Jurkat, Clone E6-1 (cell line): ENCODE data around the gene USP46.

Experiments used
- DNase-seq: peaks from one replicate; pipeline ENCODE4 v3.0.0-alpha.2; 2011; ENCODE audit warnings: low read depth, low spot score
- H3K4me3 ChIP-seq: 2 replicates; pipeline ENCODE4 v1.5.1; 2011; ENCODE audit warnings: mild to moderate bottlenecking, low read length, control low read depth, moderate library complexity

USP46 gene

GRCh38 chr4:52579602-52580272 lies 79.4 kb downstream of the USP46 start:
- DNase-seq, result no peak
- H3K4me3 ChIP-seq, result no peak overlapping the region

GRCh38 chr4:52578951-52579350 lies 80.2 kb downstream of the USP46 start:
- no peak for DNase-seq
- no peak overlapping the region for H3K4me3 ChIP-seq

- H3K4me3 ChIP-seq, result no peak overlapping the region
- DNase-seq, result no peak
Measured at GRCh38 chr4:52577624-52577962, 81.5 kb downstream of the USP46 start.

DNA sequence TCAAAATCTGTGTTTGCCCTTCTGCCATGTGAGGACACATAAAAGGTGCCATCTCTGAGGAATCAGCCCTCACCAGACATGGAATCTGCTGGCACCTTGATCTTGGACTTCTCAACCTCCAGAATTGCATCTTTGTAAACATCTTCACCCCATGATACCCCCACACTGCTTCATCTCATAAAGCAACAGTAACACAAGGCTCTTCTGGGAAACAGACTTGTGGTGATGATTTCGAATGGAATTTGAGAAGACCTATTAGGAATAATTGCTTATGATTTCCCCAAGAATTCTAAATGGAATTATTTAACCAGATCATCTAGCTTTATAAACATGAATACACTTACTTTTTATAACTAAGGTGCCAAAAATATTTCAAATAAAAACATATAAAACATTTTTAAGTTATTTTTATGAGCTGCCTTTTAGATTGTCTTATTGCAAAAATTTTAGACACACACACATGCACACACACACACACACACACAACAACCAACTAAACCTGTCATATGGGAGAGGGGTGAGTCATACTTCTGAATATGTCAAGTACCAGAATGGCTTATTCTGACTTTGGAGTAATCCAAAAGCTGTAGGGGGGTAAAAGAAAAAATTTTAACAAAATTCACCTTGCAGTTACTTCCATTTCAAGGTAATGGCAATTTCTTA lies 82.0 kb downstream of the USP46 start:
- no peak overlapping the region for H3K4me3 ChIP-seq
- no peak for DNase-seq

GRCh38 chr4:52576326-52576725 lies 82.8 kb downstream of the USP46 start:
- no peak overlapping the region for H3K4me3 ChIP-seq
- DNase-seq, result no peak

DNA sequence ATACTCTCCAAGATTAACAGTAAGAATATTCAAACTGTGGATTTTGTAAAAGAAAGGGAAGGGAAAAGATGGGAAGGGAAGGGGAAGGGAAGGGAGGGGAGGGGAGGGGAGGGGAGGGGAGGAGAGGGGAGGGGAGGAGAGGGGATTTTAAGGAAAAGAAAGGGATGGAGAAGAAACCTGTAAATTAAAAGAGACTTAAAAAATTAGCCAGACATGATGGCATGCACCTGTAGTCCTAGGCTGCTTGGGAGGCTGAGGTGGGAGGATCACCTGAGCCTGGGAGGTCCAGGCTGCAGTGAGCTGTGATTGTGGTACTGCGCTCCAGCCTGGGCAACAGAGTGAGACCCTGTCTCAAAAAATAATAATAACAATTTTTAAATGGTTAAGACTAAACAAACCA lies 83.7 kb downstream of the USP46 start:
- no peak for DNase-seq
- no peak overlapping the region for H3K4me3 ChIP-seq

GRCh38 chr4:52574036-52574435 lies 85.1 kb downstream of the USP46 start:
- no peak overlapping the region for H3K4me3 ChIP-seq
- DNase-seq, result no peak

DNA sequence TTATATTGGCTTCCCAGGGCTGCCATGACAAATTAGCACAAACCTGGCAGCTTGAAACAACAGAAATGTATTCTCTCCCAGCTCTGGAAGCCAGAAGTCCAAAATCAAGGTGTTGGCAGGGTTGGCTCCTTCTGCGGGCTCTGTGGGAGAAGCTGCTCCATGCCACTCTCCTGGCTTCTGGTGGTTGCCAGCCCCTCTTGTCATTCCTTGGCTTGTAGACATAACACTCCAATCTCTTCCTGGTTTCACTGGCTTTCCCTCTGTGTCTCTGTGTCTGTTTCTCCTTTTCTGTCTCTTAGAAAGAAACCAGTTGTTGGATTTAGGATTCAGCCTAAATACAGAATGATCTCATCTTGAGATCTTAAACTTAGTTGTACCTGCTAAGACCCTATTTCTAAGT lies 85.5 kb downstream of the USP46 start:
- no peak overlapping the region for H3K4me3 ChIP-seq
- no peak for DNase-seq

DNA sequence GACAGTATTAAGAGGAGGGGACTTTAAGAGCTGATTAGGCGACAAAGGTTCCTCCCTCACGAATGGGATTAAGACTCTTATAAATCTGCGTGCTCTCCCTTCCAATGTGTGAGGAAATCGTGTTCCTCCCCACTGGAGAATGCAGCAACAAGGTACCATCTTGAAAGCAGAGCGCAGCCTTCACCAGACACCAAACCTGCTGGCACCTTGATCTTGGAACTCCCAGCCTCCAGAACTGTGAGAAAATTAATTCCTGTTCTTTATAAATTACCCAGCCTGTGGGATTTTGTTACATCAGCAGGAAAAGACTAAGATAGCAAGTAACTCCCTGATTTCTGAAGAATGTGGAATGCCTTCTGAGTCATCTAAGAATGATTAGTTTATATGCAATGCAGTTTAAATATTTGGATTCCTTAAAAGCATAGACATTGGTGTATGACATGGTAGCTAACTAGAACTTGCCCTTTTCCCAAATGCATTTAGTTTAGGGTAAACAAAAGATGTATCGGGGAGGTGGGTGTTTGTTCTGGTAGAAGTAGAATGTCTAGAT lies 86.1 kb downstream of the USP46 start:
- no peak for DNase-seq
- H3K4me3 ChIP-seq, result no peak overlapping the region

DNA sequence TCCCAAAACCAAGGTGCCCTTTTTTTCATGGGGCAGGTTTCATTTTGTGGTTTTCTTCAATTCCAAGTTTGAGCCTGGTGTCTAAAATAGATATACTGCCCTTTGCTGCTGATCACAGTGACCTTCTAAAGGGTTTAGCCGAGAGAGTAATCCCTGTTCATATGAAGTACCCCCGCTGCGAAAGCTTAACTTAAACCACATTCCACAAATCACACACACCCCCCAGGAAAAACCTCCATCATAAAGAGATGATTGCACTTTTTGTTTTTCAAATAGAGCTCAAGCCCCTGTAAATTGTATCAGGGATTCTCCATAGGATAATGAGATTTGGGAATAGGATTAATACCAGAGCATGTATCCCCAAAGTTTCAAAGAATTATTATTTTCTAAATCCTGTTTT lies 90.8 kb downstream of the USP46 start:
- DNase-seq, result no peak
- no peak overlapping the region for H3K4me3 ChIP-seq

DNA sequence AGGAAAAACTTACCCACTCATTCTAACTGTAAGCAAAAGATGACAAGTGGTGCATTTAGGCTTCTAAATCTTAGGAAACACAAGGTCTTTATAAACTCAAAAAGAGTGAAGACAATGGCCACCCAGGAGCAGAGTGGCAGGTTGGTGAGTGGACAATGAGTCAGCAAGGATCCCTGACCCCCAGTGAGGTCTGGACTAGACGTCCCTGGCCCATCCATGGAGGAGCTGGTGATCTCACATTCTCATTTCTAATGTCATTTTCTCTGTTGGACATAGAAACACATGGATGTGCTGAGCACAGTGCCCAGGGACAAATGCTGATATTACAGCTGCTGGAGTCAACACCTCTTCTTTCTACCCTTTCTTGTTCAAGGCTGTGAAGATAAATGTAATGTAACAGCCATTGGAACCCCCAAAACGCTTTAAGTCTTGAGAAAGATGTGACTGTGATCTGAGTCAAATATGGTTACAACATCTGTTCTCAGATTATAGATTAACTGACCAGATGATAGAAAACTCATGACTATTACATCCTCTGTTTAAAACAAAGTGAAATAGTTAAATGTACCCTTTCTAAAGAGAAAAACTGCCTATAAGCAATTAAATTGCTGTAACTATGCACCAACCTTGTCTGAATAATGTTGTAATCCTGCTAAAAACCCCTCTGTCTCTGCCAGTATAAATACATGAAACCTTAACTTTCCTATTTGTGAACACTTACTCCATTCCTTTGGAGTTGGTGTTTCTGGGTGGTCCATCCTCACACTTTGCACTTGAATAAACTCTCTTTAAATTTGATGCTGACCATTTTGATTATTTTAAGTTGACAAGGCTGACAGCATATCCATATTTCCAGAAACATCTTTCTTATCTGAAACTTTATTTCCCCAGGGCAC lies 92.7 kb downstream of the USP46 start:
- no peak for DNase-seq
- H3K4me3 ChIP-seq, result no peak overlapping the region

- no peak for DNase-seq
- no peak overlapping the region for H3K4me3 ChIP-seq
Measured at GRCh38 chr4:52560844-52561280, 98.2 kb downstream of the USP46 start.

- DNase-seq, result no peak
- H3K4me3 ChIP-seq, result no peak overlapping the region
Measured at GRCh38 chr4:52555356-52555716, 103.8 kb downstream of the USP46 start.

DNA sequence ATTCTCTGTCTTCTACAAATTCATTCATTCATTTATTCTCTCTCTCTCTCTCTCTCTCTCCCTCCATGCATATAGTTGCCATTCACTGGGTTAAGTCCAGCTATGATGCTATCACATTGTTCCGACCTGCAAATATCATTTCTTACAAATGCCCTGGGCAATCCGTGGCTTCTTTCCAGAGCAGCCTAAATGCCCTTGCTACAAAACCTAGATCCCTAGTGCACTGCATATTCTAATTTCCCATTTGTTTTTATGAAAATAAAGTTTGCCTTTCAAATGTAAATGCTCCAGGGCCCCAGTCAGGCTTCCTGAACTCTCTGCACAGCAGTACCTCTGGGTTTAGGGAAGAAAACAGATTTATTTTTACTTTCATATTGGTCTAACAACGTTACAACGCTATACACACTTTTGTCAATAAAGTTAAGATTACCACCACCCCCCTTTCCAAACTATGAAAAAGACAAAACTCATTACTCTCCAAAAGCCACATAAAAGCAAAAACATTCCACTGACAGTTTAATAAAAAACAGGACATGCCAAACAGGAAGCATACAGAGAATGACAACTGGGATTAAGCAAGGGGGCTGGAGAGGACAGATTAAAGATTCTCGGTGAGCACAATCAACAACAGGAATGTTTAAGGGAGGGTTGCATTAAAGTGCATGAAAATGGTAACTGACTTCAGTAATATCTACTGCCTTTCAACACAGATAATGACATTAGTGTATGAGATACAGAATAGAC lies 104.3 kb downstream of the USP46 start:
- no peak overlapping the region for H3K4me3 ChIP-seq
- DNase-seq, result no peak

- no peak for DNase-seq
Measured at GRCh38 chr4:52552778-52553177, 106.3 kb downstream of the USP46 start.

DNA sequence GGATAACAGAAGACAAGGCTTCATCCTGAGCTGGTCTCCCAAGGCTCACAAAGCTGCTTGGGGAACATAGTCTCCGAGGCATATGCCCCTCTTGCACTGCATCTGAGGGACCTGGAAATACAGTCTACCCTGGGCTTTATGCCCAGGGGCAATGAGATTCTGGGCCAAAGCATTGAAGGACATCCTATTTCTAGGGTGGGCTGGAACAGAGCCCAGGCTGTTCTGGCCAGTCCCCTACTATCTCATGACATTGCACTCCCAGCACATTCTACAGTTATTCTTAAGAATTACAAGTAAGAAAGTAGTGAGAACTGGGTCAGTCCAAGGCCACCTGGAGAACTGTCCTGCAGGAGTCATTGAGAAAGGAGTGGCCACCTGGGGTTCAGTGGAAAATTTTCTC lies 107.6 kb downstream of the USP46 start:
- DNase-seq, result no peak
- H3K4me3 ChIP-seq, result no peak overlapping the region

More at GRCh38 chr4:52552778-52553177, 106.3 kb downstream of the USP46 start:
- no peak overlapping the region for H3K4me3 ChIP-seq

DNA sequence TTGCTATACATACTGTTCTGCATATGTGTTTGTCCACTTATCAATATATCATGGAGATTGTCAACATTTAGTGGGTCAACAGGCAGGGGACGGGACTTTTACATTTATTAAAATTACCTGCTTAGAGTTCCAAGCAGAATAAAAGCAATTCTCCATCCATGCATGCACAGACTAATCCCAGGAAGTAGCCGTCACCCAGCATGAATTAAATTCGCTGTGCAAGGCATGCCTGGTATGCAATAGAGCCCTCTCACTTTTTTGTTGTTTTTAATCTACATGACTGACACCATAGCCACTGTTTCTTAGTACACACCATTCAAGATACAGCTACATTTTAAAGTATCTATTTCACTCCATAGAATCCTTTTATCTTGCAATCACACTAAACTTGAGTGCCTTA lies 108.9 kb downstream of the USP46 start:
- no peak overlapping the region for H3K4me3 ChIP-seq
- no peak for DNase-seq

DNA sequence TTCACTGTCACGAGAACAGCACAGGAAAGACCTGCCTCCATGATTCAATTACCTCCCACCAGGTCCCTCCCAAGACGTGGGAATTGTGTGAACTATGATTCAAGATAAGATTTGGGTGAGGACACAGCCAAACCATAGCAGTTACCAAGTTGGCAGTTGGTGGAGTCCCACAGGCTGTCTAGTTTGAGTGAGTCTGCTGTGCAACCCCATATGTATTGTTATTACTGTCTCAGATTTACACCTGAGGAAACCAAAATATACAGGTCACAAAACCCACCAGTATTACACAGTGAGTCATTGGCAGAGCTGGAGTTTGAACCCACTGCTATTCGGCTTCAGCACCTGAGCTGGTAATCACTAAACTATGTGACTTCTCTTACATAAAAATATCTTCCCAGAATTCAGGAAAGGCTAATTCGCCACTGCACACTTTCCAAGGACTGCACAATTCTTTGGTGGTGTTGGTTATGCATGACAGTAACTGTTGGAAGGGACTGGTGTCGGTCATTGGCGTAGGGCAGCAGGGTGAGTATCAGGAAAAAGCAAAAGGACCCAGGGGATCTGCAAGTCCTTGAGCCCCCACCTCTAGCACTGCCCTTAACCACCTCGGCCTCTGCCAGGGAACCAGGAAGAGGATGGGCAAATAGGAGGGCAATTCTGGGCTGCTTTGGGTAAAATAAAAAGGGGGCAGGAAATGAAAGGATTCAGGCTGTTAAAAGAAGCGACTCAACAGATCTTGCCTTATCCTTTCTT lies 110.1 kb downstream of the USP46 start:
- DNase-seq, result no peak
- no peak overlapping the region for H3K4me3 ChIP-seq

- no peak for DNase-seq
- H3K4me3 ChIP-seq, result no peak overlapping the region
Measured at GRCh38 chr4:52546449-52546848, 112.7 kb downstream of the USP46 start.
